Measurements from ENCODE around the gene SCAMP2. TPM values are rescaled to one million over a fixed set of nuclear protein-coding genes. Genes with fewer than 3 reads are reported as not detected.
A peak's percentile ranks its signal among the peaks of the same experiment; 100 is the strongest.

The SCAMP2 gene
- total and polyA plus RNA-seq, 2 of the 13 experiments (the other 11 are each of a cell fraction or from before 2014, with no cell fraction given): 34.8 to 121 TPM

- TF ChIP-seq IKZF4 (CRISPR knock-in tag; IDR thresholded peaks at IDR 0.05; ENCODE audit: borderline replicate concordance, low read depth, not compliant biosample characterization): peak; percentile 79
- peak; percentile 77; the same call in 1 of the 2 replicates for TF ChIP-seq MYNN (CRISPR knock-in tag; IDR thresholded peaks at IDR 0.05; ENCODE audit: low read depth)
- no peak for TF ChIP-seq ZNF17 (CRISPR knock-in tag; IDR thresholded peaks at IDR 0.05)
- 0 out of 2 replicates have a peak, but pooled peaks have one; percentile 45 for TF ChIP-seq ZNF678 (CRISPR knock-in tag; IDR thresholded peaks at IDR 0.05)
- TF ChIP-seq ZNF883 (CRISPR knock-in tag; IDR thresholded peaks at IDR 0.05; ENCODE audit: not compliant biosample characterization): peak; percentile 42
- TF ChIP-seq ZSCAN29 (CRISPR knock-in tag; conservative IDR thresholded peaks at IDR 0.05): no peak
- no peak for TF ChIP-seq BCL6 (CRISPR knock-in tag; IDR thresholded peaks at IDR 0.05)
- TF ChIP-seq GFI1 (CRISPR knock-in tag; IDR thresholded peaks at IDR 0.05; ENCODE audit: borderline replicate concordance): 0 out of 2 replicates have a peak, but pooled peaks have one; percentile 51
- TF ChIP-seq, protein P1, sequence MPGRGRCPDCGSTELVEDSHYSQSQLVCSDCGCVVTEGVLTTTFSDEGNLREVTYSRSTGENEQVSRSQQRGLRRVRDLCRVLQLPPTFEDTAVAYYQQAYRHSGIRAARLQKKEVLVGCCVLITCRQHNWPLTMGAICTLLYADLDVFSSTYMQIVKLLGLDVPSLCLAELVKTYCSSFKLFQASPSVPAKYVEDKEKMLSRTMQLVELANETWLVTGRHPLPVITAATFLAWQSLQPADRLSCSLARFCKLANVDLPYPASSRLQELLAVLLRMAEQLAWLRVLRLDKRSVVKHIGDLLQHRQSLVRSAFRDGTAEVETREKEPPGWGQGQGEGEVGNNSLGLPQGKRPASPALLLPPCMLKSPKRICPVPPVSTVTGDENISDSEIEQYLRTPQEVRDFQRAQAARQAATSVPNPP (CRISPR knock-in tag; IDR thresholded peaks at IDR 0.05): no peak
- TF ChIP-seq NAIF1 (CRISPR knock-in tag; IDR thresholded peaks at IDR 0.05; ENCODE audit: borderline replicate concordance): no peak
- TF ChIP-seq, protein P2, sequence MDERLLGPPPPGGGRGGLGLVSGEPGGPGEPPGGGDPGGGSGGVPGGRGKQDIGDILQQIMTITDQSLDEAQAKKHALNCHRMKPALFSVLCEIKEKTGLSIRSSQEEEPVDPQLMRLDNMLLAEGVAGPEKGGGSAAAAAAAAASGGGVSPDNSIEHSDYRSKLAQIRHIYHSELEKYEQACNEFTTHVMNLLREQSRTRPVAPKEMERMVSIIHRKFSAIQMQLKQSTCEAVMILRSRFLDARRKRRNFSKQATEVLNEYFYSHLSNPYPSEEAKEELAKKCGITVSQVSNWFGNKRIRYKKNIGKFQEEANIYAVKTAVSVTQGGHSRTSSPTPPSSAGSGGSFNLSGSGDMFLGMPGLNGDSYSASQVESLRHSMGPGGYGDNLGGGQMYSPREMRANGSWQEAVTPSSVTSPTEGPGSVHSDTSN (CRISPR knock-in tag; IDR thresholded peaks at IDR 0.05): peak; percentile 93
- peak; percentile 65; the same call in 1 of the 2 replicates for TF ChIP-seq HOXD1 (CRISPR knock-in tag; IDR thresholded peaks at IDR 0.05)
- TF ChIP-seq AKAP8 (CRISPR knock-in tag; IDR thresholded peaks at IDR 0.05): no peak
- no peak for TF ChIP-seq ZNF24 (IDR thresholded peaks at IDR 0.05)
- no peak for TF ChIP-seq ZNF768 (CRISPR knock-in tag; IDR thresholded peaks at IDR 0.05)
- 0 out of 2 replicates have a peak, but pooled peaks have one; percentile 5 for TF ChIP-seq FOXO1 (CRISPR knock-in tag; IDR thresholded peaks at IDR 0.05)
- TF ChIP-seq, protein P3, sequence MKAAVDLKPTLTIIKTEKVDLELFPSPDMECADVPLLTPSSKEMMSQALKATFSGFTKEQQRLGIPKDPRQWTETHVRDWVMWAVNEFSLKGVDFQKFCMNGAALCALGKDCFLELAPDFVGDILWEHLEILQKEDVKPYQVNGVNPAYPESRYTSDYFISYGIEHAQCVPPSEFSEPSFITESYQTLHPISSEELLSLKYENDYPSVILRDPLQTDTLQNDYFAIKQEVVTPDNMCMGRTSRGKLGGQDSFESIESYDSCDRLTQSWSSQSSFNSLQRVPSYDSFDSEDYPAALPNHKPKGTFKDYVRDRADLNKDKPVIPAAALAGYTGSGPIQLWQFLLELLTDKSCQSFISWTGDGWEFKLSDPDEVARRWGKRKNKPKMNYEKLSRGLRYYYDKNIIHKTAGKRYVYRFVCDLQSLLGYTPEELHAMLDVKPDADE (CRISPR knock-in tag; IDR thresholded peaks at IDR 0.05): no peak
- peak; percentile 92 to 93 for TF ChIP-seq POLR2A (IDR thresholded peaks at IDR 0.05; ENCODE audit: insufficient read depth in 1 of 2, low read depth in 2 of 2, low read length in 2 of 2)
- TF ChIP-seq KAT7 (CRISPR knock-in tag; IDR thresholded peaks at IDR 0.05; ENCODE audit: borderline replicate concordance): no peak
- TF ChIP-seq CERS6 (CRISPR knock-in tag; IDR thresholded peaks at IDR 0.05): no peak
- no peak for TF ChIP-seq ZNF333 (CRISPR knock-in tag; IDR thresholded peaks at IDR 0.05; ENCODE audit: borderline replicate concordance)
- TF ChIP-seq SP4 (CRISPR knock-in tag; IDR thresholded peaks at IDR 0.05): peak; percentile 85
- peak; percentile 71; the same call in 1 of the 2 replicates for TF ChIP-seq KMT2B (CRISPR knock-in tag; IDR thresholded peaks at IDR 0.05)
- 0 out of 2 replicates have a peak, but pooled peaks have one; percentile 51 for TF ChIP-seq KLF12 (CRISPR knock-in tag; IDR thresholded peaks at IDR 0.05; ENCODE audit: borderline replicate concordance)
- TF ChIP-seq ZNF891 (CRISPR knock-in tag; IDR thresholded peaks at IDR 0.05): peak; percentile 82
Observed at GRCh38 chr15:74873036-74873755, at the start of gene SCAMP2 (continued).

All from HepG2 (cell line).